Measurements from ENCODE around the gene PPP1R3F. TPM values are rescaled to one million over a fixed set of nuclear protein-coding genes. Genes with fewer than 3 reads are reported as not detected.
A peak's percentile ranks its signal among the peaks of the same experiment; 100 is the strongest.

Gene PPP1R3F
- total RNA-seq, 1 donor from 2014 or later: 6.9 TPM

GRCh38 chrX:49268702-49269009 is 937 bp upstream of the PPP1R3F start:
- Mint-ChIP-seq H3K4me1 (ENCODE audit: low read depth) (peaks cover 59% of the 10 kb centered on the region), H3K4me3 (peak overlapping the region; percentile 91), H3K36me3 (ENCODE audit: low read depth) (peaks cover 9% of the 10 kb centered on the region), H3K9me3 (no peaks in the 10 kb centered on the region), H3K27me3 (ENCODE audit: insufficient read depth) (no peaks in the 10 kb centered on the region), H3K27ac (peak overlapping the region; percentile 99)
- DNase-seq (ENCODE audit: low spot score): no peak
- intact Hi-C loops (cut with micrococcal nuclease): loop anchor here (1.0 to 10.0 kb wide), 11 partner anchors 33 to 531 kb away; partner anchors contain the start of genes CCDC22, GPKOW, GRIPAP1 and PIM2

GRCh38 chrX:49269010-49269766 is 405 bp upstream of the PPP1R3F start:
- Mint-ChIP-seq H3K36me3 (ENCODE audit: low read depth) (peaks cover 9% of the 10 kb centered on the region), H3K27ac (peak overlapping the region; percentile 99), H3K4me3 (peak overlapping the region; percentile 91), H3K9me3 (no peaks in the 10 kb centered on the region), H3K27me3 (ENCODE audit: insufficient read depth) (no peaks in the 10 kb centered on the region), H3K4me1 (ENCODE audit: low read depth) (peaks cover 60% of the 10 kb centered on the region)
- DNase-seq (ENCODE audit: low spot score): peak; percentile 90
- intact Hi-C loops (cut with micrococcal nuclease): loop anchor here (1.0 to 10.0 kb wide), 11 partner anchors 34 to 532 kb away; partner anchors contain the start of genes CCDC22, GPKOW, GRIPAP1 and PIM2

GRCh38 chrX:49270249-49270921 is 792 bp downstream of the PPP1R3F start:
- DNase-seq (ENCODE audit: low spot score): no peak
- peak overlapping the region; percentile 91 for H3K27ac Mint-ChIP-seq
- H3K36me3 Mint-ChIP-seq (ENCODE audit: low read depth): peaks cover 18% of the 10 kb centered on the region
- intact Hi-C loops (cut with micrococcal nuclease): loop anchor here (5.0 kb wide), 3 partner anchors 168 to 468 kb away; partner anchors contain the start of gene HDAC6
- H3K4me1 Mint-ChIP-seq (ENCODE audit: low read depth): peaks cover 62% of the 10 kb centered on the region
- peak overlapping the region; percentile 81 for H3K4me3 Mint-ChIP-seq
- no peaks in the 10 kb centered on the region for H3K27me3 Mint-ChIP-seq (ENCODE audit: insufficient read depth)
- no peaks in the 10 kb centered on the region for H3K9me3 Mint-ChIP-seq

- H3K36me3 Mint-ChIP-seq (ENCODE audit: low read depth): peaks cover 20% of the 10 kb centered on the region
- intact Hi-C loops (cut with micrococcal nuclease): loop anchor here (5.0 kb wide), 3 partner anchors 169 to 469 kb away; partner anchors contain the start of gene HDAC6
- no peaks in the 10 kb centered on the region for H3K9me3 Mint-ChIP-seq
- no peak for DNase-seq (ENCODE audit: low spot score)
- H3K4me1 Mint-ChIP-seq (ENCODE audit: low read depth): peaks cover 67% of the 10 kb centered on the region
- peak overlapping the region; percentile 81 for H3K4me3 Mint-ChIP-seq
- H3K27ac Mint-ChIP-seq: peak overlapping the region; percentile 91
- no peaks in the 10 kb centered on the region for H3K27me3 Mint-ChIP-seq (ENCODE audit: insufficient read depth)
These were observed 1.7 kb downstream of the PPP1R3F start for GRCh38 chrX:49271341-49271740.

GRCh38 chrX:49272421-49272820 is 2.8 kb downstream of the PPP1R3F start:
- Mint-ChIP-seq H3K4me3 (peak overlapping the region; percentile 81), H3K4me1 (ENCODE audit: low read depth) (peaks cover 70% of the 10 kb centered on the region), H3K36me3 (ENCODE audit: low read depth) (peaks cover 23% of the 10 kb centered on the region), H3K9me3 (no peaks in the 10 kb centered on the region), H3K27ac (peak overlapping the region; percentile 85), H3K27me3 (ENCODE audit: insufficient read depth) (no peaks in the 10 kb centered on the region)
- intact Hi-C loops (cut with micrococcal nuclease): loop anchor here (5.0 kb wide), 3 partner anchors 170 to 470 kb away; partner anchors contain the start of gene HDAC6
- DNase-seq (ENCODE audit: low spot score): peak; percentile 19

- intact Hi-C loops (cut with micrococcal nuclease): loop anchor here (1.0 to 5.0 kb wide), 4 partner anchors 11 to 471 kb away; partner anchors contain the start of gene HDAC6
- H3K27me3 Mint-ChIP-seq (ENCODE audit: insufficient read depth): no peaks in the 10 kb centered on the region
- H3K4me1 Mint-ChIP-seq (ENCODE audit: low read depth): peaks cover 71% of the 10 kb centered on the region
- peak overlapping the region; percentile 85 for H3K27ac Mint-ChIP-seq
- H3K36me3 Mint-ChIP-seq (ENCODE audit: low read depth): peaks cover 27% of the 10 kb centered on the region
- no peaks in the 10 kb centered on the region for H3K9me3 Mint-ChIP-seq
- H3K4me3 Mint-ChIP-seq: peak overlapping the region; percentile 81
- DNase-seq (ENCODE audit: low spot score): peak; percentile 23
These were observed 3.7 kb downstream of the PPP1R3F start for GRCh38 chrX:49273181-49273727.

- Mint-ChIP-seq H3K27ac (peak overlapping the region; percentile 40), H3K4me1 (ENCODE audit: low read depth) (peaks cover 70% of the 10 kb centered on the region), H3K9me3 (no peaks in the 10 kb centered on the region), H3K36me3 (ENCODE audit: low read depth) (peaks cover 22% of the 10 kb centered on the region), H3K27me3 (ENCODE audit: insufficient read depth) (no peaks in the 10 kb centered on the region), H3K4me3 (no peak overlapping the region)
- intact Hi-C loops (cut with micrococcal nuclease): no loop called here
- no peak for DNase-seq (ENCODE audit: low spot score)
These were observed 6.6 kb downstream of the PPP1R3F start for GRCh38 chrX:49276207-49276606.

GRCh38 chrX:49276671-49277534 is 7.3 kb downstream of the PPP1R3F start:
- peaks cover 18% of the 10 kb centered on the region for H3K36me3 Mint-ChIP-seq (ENCODE audit: low read depth)
- H3K9me3 Mint-ChIP-seq: no peaks in the 10 kb centered on the region
- H3K4me1 Mint-ChIP-seq (ENCODE audit: low read depth): peaks cover 66% of the 10 kb centered on the region
- peak overlapping the region; percentile 59 for H3K4me3 Mint-ChIP-seq
- no peaks in the 10 kb centered on the region for H3K27me3 Mint-ChIP-seq (ENCODE audit: insufficient read depth)
- H3K27ac Mint-ChIP-seq: peak overlapping the region; percentile 93
- DNase-seq (ENCODE audit: low spot score): no peak
- intact Hi-C loops (cut with micrococcal nuclease): no loop called here

GRCh38 chrX:49277535-49277830 is 7.9 kb downstream of the PPP1R3F start:
- DNase-seq (ENCODE audit: low spot score): no peak
- Mint-ChIP-seq H3K4me3 (peak overlapping the region; percentile 59), H3K36me3 (ENCODE audit: low read depth) (peaks cover 19% of the 10 kb centered on the region), H3K9me3 (no peaks in the 10 kb centered on the region), H3K27me3 (ENCODE audit: insufficient read depth) (no peaks in the 10 kb centered on the region), H3K4me1 (ENCODE audit: low read depth) (peaks cover 64% of the 10 kb centered on the region), H3K27ac (peak overlapping the region; percentile 93)
- intact Hi-C loops (cut with micrococcal nuclease): no loop called here

GRCh38 chrX:49278081-49278480 is 8.5 kb downstream of the PPP1R3F start:
- Mint-ChIP-seq H3K4me3 (peak overlapping the region; percentile 59), H3K36me3 (ENCODE audit: low read depth) (peaks cover 23% of the 10 kb centered on the region), H3K9me3 (no peaks in the 10 kb centered on the region), H3K4me1 (ENCODE audit: low read depth) (peaks cover 61% of the 10 kb centered on the region), H3K27ac (peak overlapping the region; percentile 93), H3K27me3 (ENCODE audit: insufficient read depth) (no peaks in the 10 kb centered on the region)
- intact Hi-C loops (cut with micrococcal nuclease): no loop called here
- DNase-seq (ENCODE audit: low spot score): no peak

GRCh38 chrX:49282647-49283011 is 13.0 kb downstream of the PPP1R3F start:
- H3K36me3 Mint-ChIP-seq (ENCODE audit: low read depth): peaks cover 9% of the 10 kb centered on the region
- H3K27ac Mint-ChIP-seq: no peak overlapping the region
- no peaks in the 10 kb centered on the region for H3K9me3 Mint-ChIP-seq
- H3K27me3 Mint-ChIP-seq (ENCODE audit: insufficient read depth): no peaks in the 10 kb centered on the region
- H3K4me3 Mint-ChIP-seq: no peak overlapping the region
- peaks cover 29% of the 10 kb centered on the region for H3K4me1 Mint-ChIP-seq (ENCODE audit: low read depth)
- DNase-seq (ENCODE audit: low spot score): no peak
- intact Hi-C loops (cut with micrococcal nuclease): no loop called here

GRCh38 chrX:49284212-49284611 is 14.6 kb downstream of the PPP1R3F start:
- DNase-seq (ENCODE audit: low spot score): no peak
- Mint-ChIP-seq H3K9me3 (no peaks in the 10 kb centered on the region), H3K27me3 (ENCODE audit: insufficient read depth) (no peaks in the 10 kb centered on the region), H3K4me3 (no peak overlapping the region), H3K4me1 (ENCODE audit: low read depth) (peaks cover 23% of the 10 kb centered on the region), H3K27ac (no peak overlapping the region), H3K36me3 (ENCODE audit: low read depth) (peaks cover 7% of the 10 kb centered on the region)
- intact Hi-C loops (cut with micrococcal nuclease): no loop called here
